Adrenal gland (tissue), 12 donors: ENCODE results near the gene KCTD19. TPM values are rescaled to one million over a fixed set of nuclear protein-coding genes. Genes with fewer than 3 reads are reported as not detected.

Source experiments
- DNase-seq, 7 donors: peaks; one replicate each; pipeline ENCODE4 v3.0.0-alpha.2; 2019 to 2020
- H3K27ac ChIP-seq, 5 donors: fragments of 200-600 bp; sonication (generic) in 4 of 5; 1 replicate in 3 of 5; 2 replicates in 2 of 5; pipeline versions ENCODE4 v1.5.1 to v1.8.0; 2016 to 2020; ENCODE audit warnings: mild to moderate bottlenecking in 1 of 5
- H3K27me3 ChIP-seq: fragments of 200-600 bp; 2 replicates; pipeline ENCODE4 v1.8.0; 2021
- H3K36me3 ChIP-seq, 2 donors: fragments of 200-600 bp; replicated peaks in 1 of 2; 1 replicate in 1 of 2; 2 replicates in 1 of 2; pipeline versions ENCODE4 v1.5.1 to v1.8.0; 2018 to 2022
- H3K4me1 ChIP-seq, 2 donors: fragments of 200-600 bp; replicated peaks in 1 of 2; 1 replicate in 1 of 2; 2 replicates in 1 of 2; pipeline versions ENCODE4 v1.5.1 to v1.8.0; 2018 to 2021
- H3K4me3 ChIP-seq, 4 donors: fragments of 200-600 bp; sonication (generic) in 3 of 4; one replicate each; pipeline ENCODE4 v1.5.1; 2016 to 2018
- H3K9me3 ChIP-seq, 3 donors: fragments of 200-600 bp; sonication (generic) in 1 of 3; replicated peaks in 1 of 3; 1 replicate in 2 of 3; 2 replicates in 1 of 3; pipeline versions ENCODE4 v1.5.1 to v1.8.0; 2016 to 2021
- CTCF ChIP-seq, 6 experiments: fragments of 450-650 bp in 4 of 6; fragments of 200-600 bp in 2 of 6; sonication (generic) in 1 of 6; IDR thresholded peaks; 1 replicate in 5 of 6; 2 replicates in 1 of 6; pipeline versions ENCODE4 v1.5.1 to v1.8.0; 2016 to 2021; ENCODE audit warnings: antibody characterized with exemption in 6 of 6, mild to moderate bottlenecking in 2 of 6, moderate library complexity in 1 of 6
- POLR2A ChIP-seq, 2 donors: fragments of 450-650 bp; IDR thresholded peaks; one replicate each; pipeline ENCODE4 v1.6.1; 2017; ENCODE audit warnings: antibody characterized with exemption in 2 of 2, mild to moderate bottlenecking in 2 of 2, moderate library complexity in 1 of 2
- WGBS, 4 donors: extraction: QIAGEN DNeasy Blood & Tissue Kit in 2 of 4; methylation state at CpG; one replicate each; pipeline versions ENCODE4 v1.1.5 to v1.1.7; 2013 to 2017; 5-methylcytosine and 5-hydroxymethylcytosine counted together
- intact Hi-C, 2 donors: fragments of 100-400 bp; cut with DNase I; formaldehyde crosslinking; loops; one replicate each; pipeline versions ENCODE4 v1.14.1 to v1.15.0; 2022 to 2023
- polyA plus RNA-seq, 3 donors: library from polyadenylated mRNA; stranded (reverse); fragments of 200-250 nt in 2 of 3; fragments of 350-450 nt in 1 of 3; fragmentation: Illumina TruSeq in 1 of 3; extraction: RNeasy Lipid Tissue Mini Kit (QIAGEN cat#74804) in 1 of 3; gene quantifications; one replicate each; pipeline ENCODE4 v1.2.3, GENCODE V29; 2013 to 2014
- total RNA-seq, 9 donors: library from RNA; depleted of rRNA in 4 of 9; stranded (reverse); fragments of >200 nt in 4 of 9; fragments of 120-200 nt in 1 of 9; fragmentation: NEBNext Ultra II Directional in 1 of 9; extraction: Animal tissue kit (Norgen Biotek cat#: 25700) in 1 of 9; gene quantifications; one replicate each; pipeline versions ENCODE4 v1.1.0 to v1.2.4, GENCODE V29; 2013 to 2023
- donor health status: healthy with polysubstance abuse.
- donor health status: Bipolar disorder and iron deficiency.
- donor health status: DM: yes; HTN: yes; CAD: no.
- donor health status: DM: no; HTN: no; CAD: no.
- donor health status: DM: no; HTN: no; CAD: no.
- donor health status: DM: yes; HTN: yes; CAD: no.

KCTD19 gene
- total and polyA plus RNA-seq, 12 donors, result 0.04 to 3.2 (median 0.18) TPM; not detected in 7

GRCh38 chr16:67277294-67277998, 49.1 kb downstream of the KCTD19 start:
- WGBS, 4 donors, result 59 to 91% (median 66%) methylated on average over 3 to 4 of the region's 4 CpGs
- H3K4me3 ChIP-seq, result no peak overlapping the region
- no peaks in the 10 kb centered on the region for H3K36me3 ChIP-seq
- intact Hi-C loops, result no loop called here
- peak overlapping the region; percentile 11 to 90 (median 79) for H3K27ac ChIP-seq
- peak; percentile 79 to 94 (median 92) for DNase-seq
- H3K9me3 ChIP-seq, result no peaks in the 10 kb centered on the region
- TF ChIP-seq CTCF (IDR thresholded peaks at IDR 0.05) (no peak), POLR2A (IDR thresholded peaks at IDR 0.05) (peak in 1 of 2 donors; percentile 41)
- no peaks in the 10 kb centered on the region for H3K27me3 ChIP-seq
- peaks cover 16 to 30% of the 10 kb centered on the region in 2 donors for H3K4me1 ChIP-seq

DNA sequence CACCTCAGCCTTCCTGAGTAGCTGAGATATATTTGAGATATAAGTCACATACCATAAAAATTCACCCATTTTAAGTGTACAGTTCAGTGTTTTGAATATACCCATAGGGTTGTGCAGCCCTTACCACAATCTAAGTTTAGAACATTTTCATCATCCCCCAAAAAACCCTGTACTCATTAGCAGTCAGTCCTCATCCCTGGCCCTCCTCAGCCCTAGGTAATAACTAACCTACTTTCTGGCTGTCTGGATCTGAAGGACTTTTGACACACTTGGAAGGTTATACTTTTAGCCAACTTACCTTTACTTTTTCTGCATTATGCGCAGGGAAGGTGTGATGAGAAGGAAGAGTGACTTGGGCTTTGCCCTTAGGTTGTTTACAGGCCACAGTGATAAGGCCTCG, 51.2 kb downstream of the KCTD19 start:
- TF ChIP-seq POLR2A (IDR thresholded peaks at IDR 0.05), result no peak
- intact Hi-C loops, result no loop called here
- no peak overlapping the region for H3K27ac ChIP-seq
- WGBS, 4 donors, result 80 to 93% (median 90%) methylated on average over 2 of the region's 2 CpGs
- no peaks in the 10 kb centered on the region for H3K9me3 ChIP-seq
- H3K4me3 ChIP-seq, result no peak overlapping the region
- no peaks in the 10 kb centered on the region for H3K36me3 ChIP-seq
- H3K27me3 ChIP-seq, result no peaks in the 10 kb centered on the region
- peaks cover 16 to 30% of the 10 kb centered on the region in 2 donors for H3K4me1 ChIP-seq
- DNase-seq, result no peak

GRCh38 chr16:67271446-67271845, 55.1 kb downstream of the KCTD19 start:
- Histone ChIP-seq H3K27me3 (no peaks in the 10 kb centered on the region), H3K27ac (no peak overlapping the region), H3K4me1 (no peaks in the 10 kb centered on the region), H3K36me3 (no peaks in the 10 kb centered on the region), H3K4me3 (no peak overlapping the region), H3K9me3 (no peaks in the 10 kb centered on the region)
- TF ChIP-seq CTCF (IDR thresholded peaks at IDR 0.05) (no peak), POLR2A (IDR thresholded peaks at IDR 0.05) (no peak)
- 95 to 100% (median 98%) methylated on average over 3 to 4 of the region's 4 CpGs for WGBS, 4 donors
- intact Hi-C loops, result no loop called here
- no peak for DNase-seq

DNA sequence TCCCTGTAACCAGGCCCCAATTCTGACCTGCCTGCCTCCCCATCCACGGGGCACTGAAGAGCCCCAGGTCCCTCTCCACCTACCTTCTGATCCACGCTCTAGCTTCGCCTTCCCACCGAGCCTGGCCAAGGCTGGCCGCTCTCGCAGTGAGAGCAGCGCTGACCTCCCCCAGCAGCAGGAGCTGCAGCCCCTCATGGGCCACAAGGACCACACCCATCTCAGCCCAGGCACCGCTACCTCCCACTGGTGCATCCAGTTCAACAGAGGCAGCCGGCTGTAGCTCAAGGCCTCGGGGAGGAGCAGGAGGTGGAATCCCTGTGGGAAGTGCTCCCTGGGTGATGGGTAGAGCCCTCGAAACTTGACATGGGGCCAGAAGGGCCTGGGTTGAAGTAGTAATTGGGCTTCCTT, 55.6 kb downstream of the KCTD19 start:
- intact Hi-C loops, result no loop called here
- 84 to 92% (median 87%) methylated on average over 9 to 11 of the region's 11 CpGs for WGBS, 4 donors
- Histone ChIP-seq H3K27me3 (no peaks in the 10 kb centered on the region), H3K4me3 (no peak overlapping the region), H3K27ac (no peak overlapping the region), H3K9me3 (no peaks in the 10 kb centered on the region), H3K4me1 (no peaks in the 10 kb centered on the region), H3K36me3 (no peaks in the 10 kb centered on the region)
- DNase-seq, result no peak
- no peak for TF ChIP-seq POLR2A (IDR thresholded peaks at IDR 0.05)

- H3K4me3 ChIP-seq, result no peak overlapping the region
- H3K27ac ChIP-seq, result no peak overlapping the region
- no peaks in the 10 kb centered on the region for H3K9me3 ChIP-seq
- H3K36me3 ChIP-seq, result no peaks in the 10 kb centered on the region
- TF ChIP-seq CTCF (IDR thresholded peaks at IDR 0.05), result no peak
- no peak for TF ChIP-seq POLR2A (IDR thresholded peaks at IDR 0.05)
- H3K27me3 ChIP-seq, result no peaks in the 10 kb centered on the region
- 50 to 75% (median 61%) methylated on average over 4 to 5 of the region's 5 CpGs for WGBS, 4 donors
- H3K4me1 ChIP-seq, result no peaks in the 10 kb centered on the region
- intact Hi-C loops, result no loop called here
- DNase-seq, result peak in 1 of 7 donors; percentile 4
These were observed 56.8 kb downstream of the KCTD19 start for GRCh38 chr16:67269766-67270165.
